ENCODE measurements around the gene SAE1.
A peak's percentile ranks its signal among the peaks of the same experiment; 100 is the strongest.

SAE1 gene

DNA sequence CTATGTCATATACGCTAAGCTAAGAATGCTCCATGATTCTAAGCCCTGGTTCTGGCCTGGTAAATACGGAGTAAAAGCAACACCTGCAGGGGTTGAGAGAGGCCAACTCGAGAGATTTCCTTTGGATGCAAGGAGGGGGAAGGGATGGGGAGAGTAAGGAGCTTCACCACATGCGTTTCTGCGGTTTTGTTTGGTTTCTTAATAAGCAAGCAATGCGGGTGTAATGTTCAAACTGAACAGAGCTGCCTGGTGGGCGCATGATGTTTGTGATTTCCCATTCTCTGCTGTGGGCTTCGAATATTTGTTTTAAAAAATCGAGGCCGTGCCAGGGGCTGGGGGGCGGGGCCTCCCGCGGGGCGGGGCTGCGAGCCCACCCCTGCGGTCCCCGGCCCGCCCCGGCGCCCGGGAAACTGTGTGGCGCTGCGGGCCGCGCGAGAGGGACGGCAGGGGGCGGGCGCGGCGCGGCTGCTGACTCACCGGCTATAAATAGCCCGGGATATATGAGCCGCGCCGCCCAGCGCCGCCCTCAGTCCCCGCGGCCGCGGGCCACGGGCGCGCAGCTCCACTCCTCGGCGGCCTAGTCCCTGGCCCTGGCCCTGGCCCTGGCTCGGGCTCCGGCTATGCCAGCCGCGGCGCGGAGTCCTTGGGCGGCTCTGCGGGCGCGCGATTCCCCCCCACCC lies 95.3 kb downstream of the SAE1 start:
- DNase-seq = peak; percentile 92

GRCh38 chr19:47226426-47227351 lies 96.1 kb downstream of the SAE1 start:
- DNase-seq = peak; percentile 92

DNA sequence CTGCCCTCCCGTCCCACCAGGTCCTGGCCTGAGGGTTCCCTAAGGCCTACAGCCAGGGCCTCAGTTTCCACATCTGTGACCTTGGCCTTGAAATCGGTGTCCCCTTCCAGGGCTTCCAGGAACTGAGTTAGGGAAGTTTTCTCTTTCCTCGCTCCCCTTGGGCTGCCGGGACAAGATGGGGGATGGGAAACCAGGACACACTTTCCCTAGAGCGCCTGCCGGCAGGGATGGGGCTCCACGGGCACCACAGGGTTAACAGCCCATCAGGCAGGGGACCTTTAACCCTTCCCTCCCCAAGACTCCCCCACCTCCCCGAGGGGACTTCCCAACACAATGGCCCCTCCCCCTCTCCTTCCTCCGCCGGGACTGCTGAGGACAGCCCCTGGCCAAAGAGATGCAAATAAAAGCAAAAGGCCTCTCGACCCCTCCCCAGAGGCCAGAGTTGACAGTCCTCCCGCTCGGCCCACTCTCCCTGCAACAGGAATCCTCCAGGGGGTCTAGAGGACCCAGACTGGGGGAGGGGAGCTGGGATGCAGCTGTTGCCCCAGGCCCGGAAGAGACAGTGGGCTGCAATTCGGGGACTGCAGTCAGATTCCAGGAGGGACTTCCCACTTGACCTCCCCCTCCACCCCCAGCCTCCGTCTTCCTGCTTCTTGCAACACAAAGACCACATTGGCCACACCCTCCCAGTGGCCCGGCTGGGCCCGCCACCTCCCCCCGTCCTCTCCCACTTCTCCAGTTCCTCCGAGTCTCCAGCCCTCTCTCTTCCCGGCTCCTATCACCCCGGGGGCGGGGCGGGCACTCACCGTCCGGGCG lies 96.9 kb downstream of the SAE1 start:
- DNase-seq = peak; percentile 99

- DNase-seq = peak; percentile 85
Measured at GRCh38 chr19:47228168-47228936, 97.7 kb downstream of the SAE1 start.

- DNase-seq = no peak
Measured at GRCh38 chr19:47228937-47229675, 98.5 kb downstream of the SAE1 start.

- peak; percentile 65 for DNase-seq
Measured at GRCh38 chr19:47229676-47230053, 99.0 kb downstream of the SAE1 start.

GRCh38 chr19:47230054-47230920 lies 99.7 kb downstream of the SAE1 start:
- peak; percentile 72 for DNase-seq

- no peak for DNase-seq
Measured at GRCh38 chr19:47230921-47231214, 100.2 kb downstream of the SAE1 start, which contains the start of gene BBC3. BBC3 (minus strand) TSS chr19:47231199; CDS start chr19:47228431, 2,768 bp downstream.

GRCh38 chr19:47231215-47232054 lies 100.8 kb downstream of the SAE1 start:
- DNase-seq = peak; percentile 97

GRCh38 chr19:47232422-47233211 lies 102.0 kb downstream of the SAE1 start:
- peak; percentile 70 for DNase-seq

- DNase-seq = no peak
Measured at GRCh38 chr19:47236072-47236675, 105.5 kb downstream of the SAE1 start.

DNA sequence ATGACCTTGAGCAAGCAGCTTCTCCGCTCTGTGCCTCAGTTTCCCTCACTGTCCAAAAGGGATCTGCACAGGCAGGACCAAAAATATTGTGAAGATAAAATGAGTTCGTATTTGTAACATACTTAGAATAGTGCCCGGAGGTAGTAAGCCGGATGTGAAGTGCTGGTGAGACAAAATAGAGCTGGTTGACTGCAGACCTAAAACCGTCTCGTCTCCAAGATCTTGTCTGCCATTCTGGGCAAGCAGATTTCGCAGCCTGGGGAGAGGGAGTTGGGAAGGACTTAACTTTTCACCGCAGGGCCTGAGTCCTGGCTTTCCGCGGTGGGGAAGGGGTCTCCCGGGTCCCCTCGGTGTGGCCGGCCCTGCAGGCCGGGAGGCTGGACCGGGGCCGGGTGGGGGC lies 108.5 kb downstream of the SAE1 start:
- no peak for DNase-seq

DNA sequence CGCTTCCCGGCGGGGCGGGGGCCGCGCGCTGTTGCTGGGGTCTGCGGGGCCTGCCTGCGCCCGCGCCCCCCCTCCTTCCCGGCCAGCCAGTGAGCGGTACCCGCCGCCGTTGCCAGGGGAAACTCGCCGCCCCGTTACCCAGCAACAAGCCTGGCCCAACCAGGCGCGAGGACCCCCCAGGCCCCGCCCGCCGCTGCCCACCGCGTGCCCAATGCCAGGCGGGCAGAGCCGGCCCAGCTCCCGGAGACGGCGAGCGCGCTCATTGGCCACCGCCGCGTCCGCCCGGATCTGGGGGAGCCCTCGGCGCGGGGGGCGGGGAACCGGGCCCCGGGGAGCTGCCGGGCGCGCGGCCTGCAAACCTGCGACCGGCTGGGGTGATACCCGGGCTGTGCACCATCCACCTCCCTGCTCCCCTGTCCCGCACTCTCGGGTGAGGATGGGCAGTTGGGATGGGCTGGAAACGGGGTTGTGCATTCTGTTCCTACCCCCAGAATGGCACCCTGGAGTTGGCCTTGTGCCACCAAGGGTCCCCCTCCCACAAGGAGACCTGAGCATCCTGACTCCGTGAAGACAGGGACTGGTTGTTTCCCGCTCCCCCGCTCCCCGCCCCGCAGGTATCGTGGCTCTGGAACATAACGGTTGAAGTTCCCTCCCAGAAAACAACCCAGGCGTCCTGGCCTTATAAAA lies 109.1 kb downstream of the SAE1 start:
- DNase-seq = peak; percentile 70

- DNase-seq = no peak
Measured at GRCh38 chr19:47240556-47240955, 109.9 kb downstream of the SAE1 start.

DNA sequence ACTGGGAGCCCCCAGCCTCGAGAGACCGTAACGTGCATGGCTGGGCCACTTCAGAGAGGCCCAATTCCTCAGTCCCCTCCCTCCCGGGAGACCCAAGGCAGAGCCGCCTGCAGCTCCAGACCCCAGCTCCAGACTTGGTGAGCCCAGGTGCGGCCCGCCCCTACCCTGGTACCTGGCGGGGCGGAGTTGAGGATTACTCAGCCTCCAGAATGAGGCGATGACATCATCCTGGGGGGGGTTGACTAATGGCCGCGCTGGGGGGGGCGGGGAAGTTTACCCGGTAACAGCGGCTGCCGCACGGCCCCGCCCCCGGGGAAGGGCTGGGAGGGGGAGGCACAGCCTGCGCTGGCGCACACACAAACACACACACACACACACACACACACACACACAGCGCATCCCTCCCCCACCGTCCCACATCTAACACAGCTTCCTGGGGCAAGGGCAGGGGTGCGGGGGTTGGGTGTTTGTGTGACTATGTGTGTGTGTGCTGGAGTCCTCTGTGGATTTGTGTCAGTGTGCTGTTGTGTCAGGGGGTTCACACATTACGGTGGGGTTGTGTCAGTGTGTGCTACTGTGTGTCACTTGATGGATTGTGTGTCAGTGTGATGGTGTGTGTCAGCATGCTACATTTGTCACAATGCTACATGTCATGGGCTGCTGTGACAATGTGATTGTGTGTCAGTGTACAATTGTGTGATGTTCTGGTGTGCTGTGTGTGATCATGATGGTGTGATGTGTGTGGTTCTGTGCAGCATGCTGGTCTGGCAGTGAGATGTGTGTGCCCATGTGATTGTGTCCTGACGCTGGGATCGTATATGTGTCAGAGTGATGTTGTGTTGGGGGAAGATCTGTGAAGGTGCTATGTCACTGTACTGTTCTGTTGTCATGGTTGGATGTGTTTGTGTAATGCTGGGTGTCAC lies 110.6 kb downstream of the SAE1 start:
- DNase-seq = peak; percentile 97

DNA sequence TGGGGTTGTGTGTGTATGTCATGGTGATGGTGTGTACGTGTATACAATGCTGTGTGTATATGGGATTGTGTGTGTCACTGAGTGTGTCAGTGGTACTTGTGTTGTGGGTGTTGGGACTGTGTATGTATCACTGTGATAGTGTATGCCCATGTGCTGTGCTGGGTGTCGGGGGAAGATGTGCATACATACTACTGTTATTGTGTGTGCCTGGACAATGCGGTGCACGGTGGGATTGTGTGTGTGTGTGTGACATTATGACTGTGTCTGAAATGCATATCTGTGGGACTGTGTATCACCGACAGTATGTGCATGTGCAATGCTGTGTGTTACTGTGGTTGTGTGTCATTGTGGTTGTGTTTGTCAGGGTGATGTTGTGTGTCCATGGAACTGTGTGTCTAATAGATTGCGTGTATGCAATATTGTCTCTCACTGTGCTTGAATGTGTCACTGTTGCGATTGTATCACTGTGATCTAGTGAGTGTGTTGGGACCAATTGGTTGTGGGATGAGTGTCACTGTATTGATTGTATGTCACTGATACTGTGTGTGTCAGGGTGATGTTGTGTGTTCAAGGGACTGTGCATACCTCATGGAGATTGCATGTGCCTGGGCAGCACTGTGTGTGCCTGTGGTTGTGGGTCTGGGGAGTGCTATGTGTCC lies 111.4 kb downstream of the SAE1 start:
- no peak for DNase-seq

Measured in islet precursor cell (in vitro differentiated cells).